Skeletal muscle tissue (tissue), 4 donors: ENCODE data around the gene LARGE1. TPM values are rescaled to one million over a fixed set of nuclear protein-coding genes. Genes with fewer than 3 reads are reported as not detected.

Experiments used
- H3K27ac ChIP-seq: one replicate; pipeline ENCODE4 v1.7.0; 2013; ENCODE audit warnings: mild to moderate bottlenecking, low read depth, low read length, inconsistent platforms
- H3K27me3 ChIP-seq, 3 donors: one replicate each; pipeline ENCODE4 v1.7.0; 2013; ENCODE audit warnings: low read length in 3 of 3; ENCODE audit not compliant: control insufficient read depth in 3 of 3, insufficient read depth in 3 of 3
- H3K36me3 ChIP-seq, 3 donors: one replicate each; pipeline ENCODE4 v1.7.0; 2013; ENCODE audit warnings: low read length in 3 of 3; ENCODE audit not compliant: control insufficient read depth in 3 of 3, insufficient read depth in 3 of 3
- H3K4me1 ChIP-seq, 3 donors: one replicate each; pipeline ENCODE4 v1.7.0; 2013; ENCODE audit warnings: low read length in 3 of 3, mild to moderate bottlenecking in 3 of 3; ENCODE audit not compliant: control insufficient read depth in 3 of 3, insufficient read depth in 3 of 3
- H3K4me3 ChIP-seq, 3 donors: one replicate each; pipeline ENCODE4 v1.7.0; 2013; ENCODE audit warnings: low read length in 3 of 3
- H3K9ac ChIP-seq, 3 donors: one replicate each; pipeline ENCODE4 v1.7.0; 2013; ENCODE audit warnings: low read length in 3 of 3, mild to moderate bottlenecking in 3 of 3, moderate library complexity in 2 of 3, low read depth in 1 of 3
- H3K9me3 ChIP-seq, 3 donors: one replicate each; pipeline ENCODE4 v1.7.0; 2013; ENCODE audit warnings: low read length in 3 of 3; ENCODE audit not compliant: control insufficient read depth in 3 of 3
- total RNA-seq: library from RNA; depleted of rRNA; stranded (reverse); fragments of >200 nt; gene quantifications from one replicate; pipeline ENCODE4 v1.2.3, GENCODE V29; 2014
- donor health status: Osteomylitis.

The LARGE1 gene
- total RNA-seq, 1 donor from 2014 or later: 12.5 TPM

DNA sequence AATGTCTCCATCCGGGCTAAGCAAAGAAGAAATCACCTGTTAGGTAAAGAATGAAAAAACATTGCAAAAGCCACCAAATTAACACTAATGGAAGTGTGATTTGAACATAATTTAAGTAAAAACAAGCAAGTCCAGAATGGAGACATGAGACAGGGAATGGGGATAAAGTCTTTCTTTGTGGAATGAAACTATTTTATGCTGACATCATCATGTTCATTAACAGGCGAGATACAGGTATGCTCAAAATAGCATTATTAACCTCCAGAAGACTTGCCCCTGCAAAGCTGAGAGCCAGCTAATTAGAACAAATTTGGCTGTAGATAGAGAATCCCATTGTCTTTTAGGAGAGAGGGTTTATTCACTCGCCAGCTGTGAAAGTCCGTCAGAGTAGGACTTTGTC lies 4.9 kb upstream of the LARGE1 start:
- Histone ChIP-seq H3K27me3 (peaks cover 0 to 2% (median 0%) of the 10 kb centered on the region in 3 donors), H3K9me3 (no peaks in the 10 kb centered on the region), H3K27ac (no peak overlapping the region), H3K9ac (no peak overlapping the region), H3K4me3 (no peak overlapping the region), H3K4me1 (peaks cover 8 to 15% (median 8%) of the 10 kb centered on the region in 3 donors), H3K36me3 (no peaks in the 10 kb centered on the region)

- Histone ChIP-seq H3K4me3 (no peak overlapping the region), H3K36me3 (no peaks in the 10 kb centered on the region), H3K27me3 (no peaks in the 10 kb centered on the region), H3K9me3 (no peaks in the 10 kb centered on the region), H3K4me1 (peaks cover 17 to 28% (median 18%) of the 10 kb centered on the region in 3 donors), H3K27ac (no peak overlapping the region), H3K9ac (no peak overlapping the region)
Measured at GRCh38 chr22:33923660-33924246, 3.5 kb upstream of the LARGE1 start.

DNA sequence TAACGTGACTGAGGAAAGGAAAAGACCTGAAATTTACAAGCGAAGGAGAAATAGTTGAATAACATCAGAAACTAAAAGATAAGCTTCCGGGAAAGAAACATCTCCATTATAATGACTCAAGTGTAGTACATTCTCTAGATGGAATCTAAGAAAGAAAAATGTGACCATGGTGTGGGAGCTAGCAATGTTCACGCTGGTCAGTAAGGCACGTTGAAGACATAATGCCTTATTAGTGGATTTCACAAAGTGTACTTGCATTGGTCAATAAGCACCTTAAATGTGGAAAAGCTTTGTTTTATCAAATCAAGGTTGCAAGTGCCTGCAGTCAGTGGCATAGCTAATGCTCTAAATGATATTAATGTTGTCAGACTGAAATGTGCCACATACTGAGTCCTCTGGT lies 2.8 kb upstream of the LARGE1 start:
- Histone ChIP-seq H3K4me3 (peak overlapping the region; percentile 63 to 86 (median 80)), H3K36me3 (no peaks in the 10 kb centered on the region), H3K27ac (no peak overlapping the region), H3K9me3 (no peaks in the 10 kb centered on the region), H3K27me3 (no peaks in the 10 kb centered on the region), H3K9ac (peak overlapping the region; percentile 40 to 83 (median 80)), H3K4me1 (peaks cover 25 to 35% (median 25%) of the 10 kb centered on the region in 3 donors)

- Histone ChIP-seq H3K27ac (no peak overlapping the region), H3K27me3 (no peaks in the 10 kb centered on the region), H3K4me1 (peaks cover 27 to 42% (median 32%) of the 10 kb centered on the region in 3 donors), H3K9ac (peak overlapping the region; percentile 40 to 83 (median 80)), H3K4me3 (peak overlapping the region; percentile 63 to 86 (median 80)), H3K9me3 (no peaks in the 10 kb centered on the region), H3K36me3 (no peaks in the 10 kb centered on the region)
Measured at GRCh38 chr22:33922349-33922681, 2.0 kb upstream of the LARGE1 start.

DNA sequence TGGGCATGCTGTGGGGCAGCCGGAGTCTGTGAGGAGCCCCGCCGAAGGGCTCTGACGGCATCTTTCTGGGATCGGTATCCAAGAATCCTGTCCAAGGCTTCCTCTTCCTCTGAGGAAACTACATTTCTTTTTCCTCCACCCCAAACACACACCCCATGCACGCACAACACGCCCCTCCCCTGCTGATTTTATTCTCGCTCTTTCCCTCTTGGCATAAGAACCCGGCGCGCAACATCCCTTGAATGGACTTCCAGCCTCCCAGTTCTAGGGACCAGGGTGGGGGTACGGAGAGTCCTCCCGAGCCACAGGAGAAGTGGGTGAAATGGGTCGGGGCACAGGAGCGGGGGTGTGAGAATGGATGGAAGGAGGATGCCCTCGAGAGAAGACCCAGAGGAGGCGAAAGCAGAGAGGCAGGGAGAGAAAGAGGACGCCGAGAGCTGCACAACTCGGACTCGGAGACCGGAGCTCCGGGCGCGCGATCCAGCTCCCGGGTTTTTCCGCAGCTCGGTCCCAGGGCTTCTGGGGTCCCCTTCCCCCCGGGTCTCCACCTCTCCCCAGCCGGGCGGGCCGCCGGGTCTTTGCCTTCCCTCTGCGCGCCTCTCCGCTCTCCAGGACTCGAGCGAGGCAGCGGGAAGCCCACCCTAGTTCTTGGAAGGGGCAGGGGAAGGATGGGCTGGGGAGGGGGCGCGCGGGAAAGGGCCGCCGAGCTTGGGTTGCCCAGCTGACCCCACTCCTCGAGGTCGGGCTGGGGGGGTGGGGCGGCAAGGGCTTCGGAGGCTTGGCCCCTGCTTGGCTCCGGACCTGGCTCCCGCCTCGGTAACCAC lies 1.5 kb upstream of the LARGE1 start:
- peak overlapping the region; percentile 72 to 83 (median 80) for H3K9ac ChIP-seq
- H3K9me3 ChIP-seq: no peaks in the 10 kb centered on the region
- peak overlapping the region; percentile 63 to 86 (median 80) for H3K4me3 ChIP-seq
- peak overlapping the region; percentile 27 for H3K27ac ChIP-seq
- H3K27me3 ChIP-seq: no peaks in the 10 kb centered on the region
- H3K4me1 ChIP-seq: peaks cover 27 to 48% (median 32%) of the 10 kb centered on the region in 3 donors
- no peaks in the 10 kb centered on the region for H3K36me3 ChIP-seq

DNA sequence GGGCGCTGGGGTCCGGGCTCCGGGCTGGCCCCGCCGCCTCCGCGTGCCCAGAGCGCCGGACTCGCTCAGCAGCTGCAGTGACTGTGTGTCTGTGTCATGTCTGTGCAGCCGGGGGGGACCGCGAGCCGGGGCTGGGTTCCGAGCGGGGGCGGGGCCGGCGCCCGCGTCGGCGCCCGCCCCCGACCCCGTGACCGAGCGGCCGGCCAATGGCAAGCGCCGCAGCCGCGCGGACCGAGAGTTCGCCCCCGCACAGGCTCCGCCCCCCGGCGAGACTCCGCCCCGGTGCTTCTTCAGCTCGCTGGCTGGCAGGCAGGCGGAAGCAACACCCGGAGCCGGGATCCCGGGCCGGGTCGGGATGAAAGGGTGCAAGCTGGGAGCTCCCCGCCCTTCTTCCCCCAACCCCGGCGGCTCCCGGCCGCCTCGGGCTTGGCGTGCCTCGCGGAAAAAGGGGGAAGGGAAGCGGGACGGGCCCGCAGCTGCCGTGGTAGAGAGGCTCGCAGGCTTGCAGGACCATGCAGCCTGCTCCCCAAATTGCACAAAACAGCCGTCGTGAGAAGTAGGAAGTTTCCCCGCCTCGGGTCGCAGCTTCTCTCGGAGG lies 750 bp upstream of the LARGE1 start:
- no peaks in the 10 kb centered on the region for H3K9me3 ChIP-seq
- H3K36me3 ChIP-seq: no peaks in the 10 kb centered on the region
- H3K4me1 ChIP-seq: peaks cover 27 to 53% (median 32%) of the 10 kb centered on the region in 3 donors
- H3K27ac ChIP-seq: peak overlapping the region; percentile 27
- H3K9ac ChIP-seq: peak overlapping the region; percentile 66 to 81 (median 72)
- H3K4me3 ChIP-seq: peak overlapping the region; percentile 63 to 86 (median 80)
- H3K27me3 ChIP-seq: no peaks in the 10 kb centered on the region

DNA sequence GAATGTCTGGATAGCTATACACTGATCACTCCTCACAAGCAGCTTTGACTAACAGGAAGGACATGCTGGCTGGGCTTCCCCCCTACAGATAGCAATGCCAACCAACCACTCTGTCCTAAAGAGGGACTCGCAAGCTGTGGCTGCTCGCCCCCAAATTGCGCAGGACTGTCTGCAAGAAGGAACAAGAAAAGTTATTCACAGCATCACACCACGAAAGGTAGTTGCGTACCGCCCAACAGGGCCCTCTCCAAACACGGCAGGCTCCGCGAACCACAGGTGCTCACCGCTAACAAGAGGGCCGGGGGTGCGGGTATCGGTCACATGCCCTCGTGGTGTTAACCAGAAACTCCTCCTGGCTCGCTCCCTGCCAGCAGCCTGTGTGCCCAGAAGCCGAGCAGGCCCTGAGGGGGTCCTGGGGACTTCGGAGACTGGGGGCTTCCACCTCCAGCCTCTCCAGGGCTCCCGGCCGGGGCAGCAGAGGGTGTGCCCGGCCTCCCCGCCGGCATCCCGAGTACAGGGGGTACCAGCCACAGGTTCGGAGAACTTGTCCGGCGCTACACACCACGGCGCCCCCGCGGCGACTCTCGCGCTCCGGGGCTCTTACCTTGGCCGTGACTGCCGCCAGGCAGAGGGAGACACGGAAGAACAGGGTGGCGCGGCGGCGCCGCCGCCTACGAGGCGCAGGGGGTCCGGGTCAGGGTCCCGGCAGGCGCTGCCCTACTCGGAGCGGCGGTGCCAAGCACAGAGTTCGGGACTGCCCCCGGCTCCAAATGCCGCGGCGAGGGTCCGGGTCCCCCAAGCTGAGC lies 682 bp downstream of the LARGE1 start:
- Histone ChIP-seq H3K9me3 (no peaks in the 10 kb centered on the region), H3K4me3 (peak overlapping the region; percentile 81 to 83 (median 81)), H3K9ac (peak overlapping the region; percentile 80 to 87 (median 87)), H3K27me3 (no peaks in the 10 kb centered on the region), H3K36me3 (no peaks in the 10 kb centered on the region), H3K27ac (peak overlapping the region; percentile 75), H3K4me1 (peaks cover 27 to 53% (median 32%) of the 10 kb centered on the region in 3 donors)

DNA sequence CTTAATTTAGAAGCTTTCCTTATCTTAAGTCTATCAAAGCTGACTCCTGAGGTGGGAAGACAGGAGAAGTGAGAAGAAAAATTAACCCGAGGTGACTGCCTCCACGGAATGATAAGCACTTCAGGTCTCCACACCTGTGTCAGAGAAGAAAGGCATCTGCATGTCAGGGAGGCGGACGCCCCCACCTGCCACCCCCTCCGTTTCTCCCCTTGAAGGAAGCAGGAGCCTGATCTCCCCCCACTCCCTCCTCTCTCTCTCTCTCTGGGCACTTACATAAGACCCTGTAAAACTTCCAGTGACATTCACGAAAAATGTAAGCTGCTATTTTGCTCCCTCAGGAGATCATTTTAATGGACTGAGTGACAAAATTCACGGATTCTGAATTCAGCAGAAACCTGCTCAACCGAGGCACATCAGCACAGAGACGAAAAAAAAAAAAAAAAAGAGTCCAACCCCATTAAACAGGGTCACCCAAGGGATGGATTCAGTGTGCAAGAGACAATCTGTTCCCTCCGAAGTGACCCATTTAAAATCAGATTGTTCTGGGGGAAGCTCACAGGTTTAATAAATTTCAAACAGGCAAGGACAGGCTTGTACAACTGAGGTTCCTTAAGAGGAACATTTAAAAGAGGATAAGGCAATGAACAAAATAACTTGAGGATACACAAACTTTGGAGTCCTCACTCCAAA lies 1.5 kb downstream of the LARGE1 start:
- H3K27me3 ChIP-seq: no peaks in the 10 kb centered on the region
- H3K4me1 ChIP-seq: peaks cover 27 to 53% (median 32%) of the 10 kb centered on the region in 3 donors

DNA sequence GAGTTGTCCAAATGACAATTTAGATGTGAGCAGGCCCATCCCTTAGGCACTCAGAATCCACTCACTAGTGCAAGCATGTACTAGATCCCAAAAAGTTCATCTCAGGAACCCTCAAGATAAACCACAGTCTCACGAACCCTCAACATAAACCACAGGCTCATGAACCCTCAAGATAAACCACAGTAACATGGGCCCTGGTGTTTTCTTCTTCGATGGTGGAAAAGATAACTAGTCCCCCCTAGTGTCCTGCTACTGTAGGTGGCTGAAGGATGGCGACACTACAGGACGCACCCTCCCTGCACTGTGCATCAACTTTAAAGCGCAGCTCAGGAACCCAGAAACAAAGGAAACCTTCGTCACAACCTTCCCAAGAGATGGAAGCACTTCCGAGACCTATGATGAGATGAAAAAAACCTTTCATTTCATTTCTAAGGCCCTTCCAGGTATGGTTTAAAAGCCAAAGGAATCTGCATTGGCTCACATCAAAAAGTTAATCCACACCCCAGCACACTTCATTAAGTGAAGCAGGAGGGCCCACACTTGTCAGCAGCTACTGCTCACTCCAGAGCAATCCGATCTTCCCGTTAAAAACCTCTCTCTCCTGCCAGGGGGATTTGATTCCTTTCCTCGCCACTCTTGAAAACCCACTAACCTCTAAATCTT lies 2.4 kb downstream of the LARGE1 start:
- Histone ChIP-seq H3K4me1 (peaks cover 22 to 47% (median 31%) of the 10 kb centered on the region in 3 donors), H3K36me3 (no peaks in the 10 kb centered on the region), H3K27ac (no peak overlapping the region), H3K9me3 (no peaks in the 10 kb centered on the region), H3K4me3 (peak overlapping the region in 2 of 3 donors; percentile 9 to 43), H3K27me3 (no peaks in the 10 kb centered on the region), H3K9ac (peak overlapping the region; percentile 20 to 87 (median 33))

More for the DNA sequence above, 1.5 kb downstream of the LARGE1 start:
- Histone ChIP-seq H3K4me3 (peak overlapping the region; percentile 81 to 83 (median 81)), H3K9ac (peak overlapping the region; percentile 80 to 87 (median 87)), H3K36me3 (no peaks in the 10 kb centered on the region), H3K9me3 (no peaks in the 10 kb centered on the region), H3K27ac (peak overlapping the region; percentile 75)
